Astrocyte of the cerebellum (primary cell): ENCODE measurements around the gene HEPN1.

Experiments used
- DNase-seq: peaks from one replicate; pipeline ENCODE4 v3.0.0-alpha.2; 2011; ENCODE audit warnings: low read depth
- H3K4me3 ChIP-seq: 2 replicates; pipeline ENCODE4 v1.5.1; 2011; ENCODE audit warnings: mild to moderate bottlenecking, low read depth, low read length, moderate library complexity
- in situ Hi-C: cut with HindIII; loops from 2 replicates; pipeline ENCODE4 v1.10.0; 2017; ENCODE audit warnings: low sequenced_read_pairs
- TF ChIP-seq, protein P1 (sequence below): IDR thresholded peaks from 2 replicates; pipeline ENCODE4 v1.5.1; 2012; ENCODE audit warnings: low read length, low read depth, moderate library complexity, mild to moderate bottlenecking; ENCODE audit errors: missing control alignments

Gene HEPN1

GRCh38 chr11:124877910-124878758 lies 40.9 kb upstream of the HEPN1 start:
- in situ Hi-C loops, result no loop called here
- peak overlapping the region; percentile 56 for H3K4me3 ChIP-seq
- TF ChIP-seq, protein P1, sequence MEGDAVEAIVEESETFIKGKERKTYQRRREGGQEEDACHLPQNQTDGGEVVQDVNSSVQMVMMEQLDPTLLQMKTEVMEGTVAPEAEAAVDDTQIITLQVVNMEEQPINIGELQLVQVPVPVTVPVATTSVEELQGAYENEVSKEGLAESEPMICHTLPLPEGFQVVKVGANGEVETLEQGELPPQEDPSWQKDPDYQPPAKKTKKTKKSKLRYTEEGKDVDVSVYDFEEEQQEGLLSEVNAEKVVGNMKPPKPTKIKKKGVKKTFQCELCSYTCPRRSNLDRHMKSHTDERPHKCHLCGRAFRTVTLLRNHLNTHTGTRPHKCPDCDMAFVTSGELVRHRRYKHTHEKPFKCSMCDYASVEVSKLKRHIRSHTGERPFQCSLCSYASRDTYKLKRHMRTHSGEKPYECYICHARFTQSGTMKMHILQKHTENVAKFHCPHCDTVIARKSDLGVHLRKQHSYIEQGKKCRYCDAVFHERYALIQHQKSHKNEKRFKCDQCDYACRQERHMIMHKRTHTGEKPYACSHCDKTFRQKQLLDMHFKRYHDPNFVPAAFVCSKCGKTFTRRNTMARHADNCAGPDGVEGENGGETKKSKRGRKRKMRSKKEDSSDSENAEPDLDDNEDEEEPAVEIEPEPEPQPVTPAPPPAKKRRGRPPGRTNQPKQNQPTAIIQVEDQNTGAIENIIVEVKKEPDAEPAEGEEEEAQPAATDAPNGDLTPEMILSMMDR, result no peak
- DNase-seq, result no peak

DNA sequence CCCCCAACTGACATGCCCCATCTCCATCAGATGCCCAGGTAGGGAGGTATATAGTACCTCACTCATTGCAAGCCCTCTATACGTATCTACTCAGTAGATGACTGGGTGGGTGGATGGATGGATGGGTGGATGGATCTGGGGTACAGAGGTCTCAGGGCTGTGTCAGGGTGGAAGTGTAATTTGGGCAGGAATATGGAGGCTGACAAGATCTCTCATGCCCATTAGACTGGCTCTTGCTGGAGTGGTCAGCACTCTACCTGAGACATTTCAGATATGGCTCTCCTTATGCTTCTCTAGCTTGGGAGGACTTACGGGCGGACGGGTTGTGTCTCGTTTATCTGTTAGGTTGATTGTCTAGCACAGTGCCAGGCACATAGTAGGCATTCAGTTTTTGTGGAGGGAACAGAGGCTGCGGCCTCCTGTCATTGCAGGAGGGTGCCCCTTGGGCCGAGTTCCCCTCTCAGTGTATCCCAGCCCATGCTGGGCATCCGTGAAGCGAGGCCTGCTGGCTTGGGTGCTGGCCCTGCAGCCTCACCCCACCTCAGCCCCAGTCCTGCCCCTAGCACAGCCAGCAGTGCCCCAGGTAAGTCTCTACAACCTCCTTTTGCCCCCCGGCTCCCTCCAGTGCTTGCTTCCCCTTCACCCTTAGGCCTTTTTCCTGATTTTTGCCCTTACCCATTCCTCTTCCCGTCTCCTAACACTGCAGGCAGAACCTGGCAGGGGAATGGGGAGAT lies 40.1 kb upstream of the HEPN1 start:
- in situ Hi-C loops, result no loop called here
- H3K4me3 ChIP-seq, result no peak overlapping the region
- DNase-seq, result no peak
- TF ChIP-seq, protein P1, result no peak

GRCh38 chr11:124879493-124880289 lies 39.4 kb upstream of the HEPN1 start:
- TF ChIP-seq, protein P1, result no peak
- in situ Hi-C loops, result no loop called here
- no peak for DNase-seq
- H3K4me3 ChIP-seq, result no peak overlapping the region

DNA sequence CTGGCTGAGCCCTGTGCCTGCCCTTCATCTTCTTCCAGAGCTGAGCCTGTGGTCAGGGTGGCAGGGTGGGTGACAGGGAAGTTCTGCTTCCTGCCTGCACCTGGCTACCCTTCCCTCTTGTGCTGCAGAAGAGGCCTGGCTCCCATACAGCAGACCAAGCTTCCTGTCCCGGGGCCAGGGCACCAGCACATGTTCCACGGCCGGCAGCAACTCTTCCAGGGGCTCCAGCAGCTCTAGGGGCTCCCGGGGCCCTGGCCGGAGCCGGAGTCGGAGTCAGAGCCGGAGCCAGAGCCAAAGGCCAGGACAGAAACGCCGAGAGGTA lies 38.8 kb upstream of the HEPN1 start:
- no peak for DNase-seq

DNA sequence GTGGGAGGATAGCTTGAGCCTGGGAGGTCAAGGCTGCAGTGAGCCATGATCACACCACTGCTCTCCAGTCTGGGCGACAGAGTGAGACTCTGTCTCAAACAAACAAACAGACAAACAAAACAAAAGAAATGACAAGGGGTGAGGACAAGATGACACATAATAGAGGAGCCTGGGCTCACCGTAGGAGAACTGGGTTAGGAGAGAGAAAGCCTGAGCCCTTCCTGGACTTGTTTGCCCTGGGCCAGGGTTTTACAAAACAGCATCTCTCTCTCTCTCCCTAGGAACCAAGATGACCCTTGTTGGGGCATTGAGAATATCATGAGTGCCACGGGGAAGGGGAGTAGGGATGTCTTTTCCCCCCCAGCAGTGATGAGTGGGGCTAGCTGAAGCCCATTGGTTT lies 38.1 kb upstream of the HEPN1 start:
- in situ Hi-C loops, result no loop called here

More for the DNA sequence above, 38.8 kb upstream of the HEPN1 start:
- in situ Hi-C loops, result no loop called here
- TF ChIP-seq, protein P1, result no peak
- no peak overlapping the region for H3K4me3 ChIP-seq

More for the DNA sequence above, 38.1 kb upstream of the HEPN1 start:
- H3K4me3 ChIP-seq, result no peak overlapping the region
- TF ChIP-seq, protein P1, result no peak
- DNase-seq, result no peak
